SK-N-SH (cell line): ENCODE measurements around the gene GRAMD2B. TPM values are rescaled to one million over a fixed set of nuclear protein-coding genes. Genes with fewer than 3 reads are reported as not detected.

Source experiments
- CTCF ChIA-PET: fragments of 300-600, 350-600 bp; formaldehyde crosslinking; extraction: SDS; loops from one replicate; lab custom pipeline; 2021; lab: Yijun Ruan, JAX
- POLR2A ChIA-PET: fragments of 350-600 bp; sonication (Branson Sonifier 250); formaldehyde crosslinking; extraction: SDS; loops from one replicate; lab custom pipeline; 2020; ENCODE audit warnings: antibody characterized with exemption, inconsistent platforms; lab: Yijun Ruan, JAX
- DNase-seq: peaks from one replicate; pipeline ENCODE4 v3.0.0; 2012
- H2AFZ ChIP-seq: fragments of 200-600 bp; sonication (generic); 2 replicates; pipeline ENCODE4 v1.8.1; 2016; ENCODE audit warnings: antibody characterized with exemption, mild to moderate bottlenecking, low read depth
- H3F3A ChIP-seq: fragments of 200-600 bp; sonication (generic); replicated peaks from 2 replicates; pipeline ENCODE3; 2016; ENCODE audit warnings: antibody characterized with exemption, mild to moderate bottlenecking; ENCODE audit not compliant: insufficient read depth
- H3K27ac ChIP-seq, 2 experiments: fragments of 200-500 bp in 1 of 2; fragments of 200-600 bp in 1 of 2; sonication (Bioruptor generic) in 1 of 2; sonication (generic), shearing (Covaris generic) in 1 of 2; 2 replicates each; pipeline versions ENCODE4 v1.5.1 to v1.6.1; 2014 to 2016; ENCODE audit warnings: low read depth in 2 of 2, inconsistent platforms in 1 of 2, low read length in 1 of 2, mild to moderate bottlenecking in 1 of 2, mixed read lengths in 1 of 2
- H3K27me3 ChIP-seq: fragments of 200-600 bp; sonication (generic), shearing (Covaris generic); 2 replicates; pipeline ENCODE4 v1.6.1; 2016; ENCODE audit warnings: mixed run types; ENCODE audit not compliant: insufficient read depth
- H3K36me3 ChIP-seq, 2 experiments: fragments of 200-500 bp in 1 of 2; fragments of 200-600 bp in 1 of 2; sonication (Bioruptor generic) in 1 of 2; sonication (generic) in 1 of 2; replicated peaks in 1 of 2; 2 replicates each; pipeline versions ENCODE3 to v1.5.1; 2014 to 2016; ENCODE audit warnings: low read length in 1 of 2, mild to moderate bottlenecking in 1 of 2; ENCODE audit not compliant: insufficient read depth in 2 of 2, control insufficient read depth in 1 of 2
- H3K4me1 ChIP-seq, 2 experiments: fragments of 200-500 bp in 1 of 2; fragments of 200-600 bp in 1 of 2; sonication (Bioruptor generic) in 1 of 2; sonication (generic), shearing (Covaris generic) in 1 of 2; 2 replicates each; pipeline versions ENCODE4 v1.5.1 to v1.6.1; 2014 to 2016; ENCODE audit warnings: low read depth in 1 of 2, low read length in 1 of 2, mixed run types in 1 of 2; ENCODE audit not compliant: insufficient read depth in 2 of 2, control insufficient read depth in 1 of 2
- H3K4me2 ChIP-seq: fragments of 200-600 bp; sonication (generic), shearing (Covaris generic); 2 replicates; pipeline ENCODE4 v1.6.1; 2017; ENCODE audit warnings: mixed run types
- H3K4me3 ChIP-seq, 2 experiments: fragments of 200-500 bp in 1 of 2; fragments of 200-600 bp in 1 of 2; sonication (Bioruptor generic) in 1 of 2; sonication (generic), shearing (Covaris generic) in 1 of 2; 2 replicates each; pipeline versions ENCODE4 v1.5.1 to v1.8.1; 2014 to 2016; ENCODE audit warnings: low read depth in 2 of 2, inconsistent platforms in 1 of 2, low read length in 1 of 2, mild to moderate bottlenecking in 1 of 2, mixed read lengths in 1 of 2, moderate library complexity in 1 of 2
- H3K79me2 ChIP-seq: fragments of 200-600 bp; sonication (generic); 2 replicates; pipeline ENCODE4 v1.8.1; 2017; ENCODE audit warnings: mild to moderate bottlenecking; ENCODE audit not compliant: insufficient read depth
- H3K9ac ChIP-seq: fragments of 200-600 bp; sonication (generic); 2 replicates; pipeline ENCODE4 v1.6.1; 2017; ENCODE audit warnings: mixed run types
- H3K9me2 ChIP-seq: fragments of 200-600 bp; sonication (generic); 2 replicates; pipeline ENCODE4 v1.6.1; 2017; ENCODE audit warnings: mixed run types
- H3K9me3 ChIP-seq: fragments of 200-600 bp; sonication (generic); 2 replicates; pipeline ENCODE4 v1.6.1; 2017; ENCODE audit warnings: mixed run types, mild to moderate bottlenecking, moderate library complexity
- H4K20me1 ChIP-seq: fragments of 200-600 bp; sonication (generic); 2 replicates; pipeline ENCODE4 v1.6.1; 2017; ENCODE audit warnings: mild to moderate bottlenecking, mixed run types; ENCODE audit not compliant: insufficient read depth
- ELF1 ChIP-seq: IDR thresholded peaks from 2 replicates; pipeline ENCODE4 v1.4.0; 2012
- EP300 ChIP-seq, 2 experiments: IDR thresholded peaks; 2 replicates each; pipeline versions ENCODE4 v1.4.0 to v1.6.1; 2012; ENCODE audit warnings: borderline replicate concordance in 1 of 2, low read depth in 1 of 2, low read length in 1 of 2
- EZH2phosphoT487 ChIP-seq: fragments of 200-600 bp; sonication (generic); IDR thresholded peaks from 2 replicates; pipeline ENCODE4 v1.6.1; 2017; ENCODE audit warnings: low read depth, mixed run types, mild to moderate bottlenecking, antibody characterized with exemption, moderate library complexity, borderline replicate concordance
- FOSL2 ChIP-seq: IDR thresholded peaks from 2 replicates; pipeline ENCODE4 v1.4.0; 2012; ENCODE audit warnings: low read depth, mild to moderate bottlenecking, moderate library complexity, borderline replicate concordance
- FOXM1 ChIP-seq: IDR thresholded peaks from 2 replicates; pipeline ENCODE4 v1.4.0; 2012; ENCODE audit warnings: low read depth, mild to moderate bottlenecking
- GABPA ChIP-seq: IDR thresholded peaks from 2 replicates; pipeline ENCODE4 v1.4.0; 2012; ENCODE audit warnings: low read depth, mild to moderate bottlenecking
- IRF3 ChIP-seq: fragments of 150-350 bp; IDR thresholded peaks from 2 replicates; pipeline ENCODE4 v1.6.1; 2016; ENCODE audit warnings: mild to moderate bottlenecking, low read depth, low read length
- JUND ChIP-seq: IDR thresholded peaks from 2 replicates; pipeline ENCODE4 v1.4.0; 2012
- PBX3 ChIP-seq: IDR thresholded peaks from 2 replicates; pipeline ENCODE4; 2012
- RCOR1 ChIP-seq: fragments of 150-350 bp; IDR thresholded peaks from 2 replicates; pipeline ENCODE4 v1.6.1; 2017; ENCODE audit warnings: antibody characterized with exemption, low read length
- REST ChIP-seq: IDR thresholded peaks from 2 replicates; pipeline ENCODE4 v1.6.1; 2012; ENCODE audit warnings: mild to moderate bottlenecking, low read depth, low read length, moderate library complexity
- RXRA ChIP-seq: IDR thresholded peaks from 2 replicates; pipeline ENCODE4 v1.4.0; 2012; ENCODE audit warnings: low read depth, mild to moderate bottlenecking, borderline replicate concordance
- SIN3A ChIP-seq: IDR thresholded peaks from 2 replicates; pipeline ENCODE4 v1.6.1; 2012; ENCODE audit warnings: low read depth, mild to moderate bottlenecking, low read length, moderate library complexity, borderline replicate concordance
- SMC3 ChIP-seq: IDR thresholded peaks from 2 replicates; pipeline ENCODE4 v1.6.1; 2012; ENCODE audit warnings: low read depth, low read length, improper control_type of control experiment
- TCF12 ChIP-seq: IDR thresholded peaks from 2 replicates; pipeline ENCODE4 v1.4.0; 2012
- TEAD4 ChIP-seq: IDR thresholded peaks from 2 replicates; pipeline ENCODE4 v1.4.0; 2012; ENCODE audit warnings: mild to moderate bottlenecking, borderline replicate concordance; ENCODE audit not compliant: insufficient read depth
- USF2 ChIP-seq: fragments of 150-350 bp; IDR thresholded peaks from 2 replicates; pipeline ENCODE4 v1.6.1; 2017; ENCODE audit warnings: antibody characterized with exemption, low read length, low read depth, borderline replicate concordance
- YY1 ChIP-seq: IDR thresholded peaks from 2 replicates; pipeline ENCODE4 v1.4.0; 2012; ENCODE audit warnings: low read depth, mild to moderate bottlenecking
- WGBS: methylation state at CpG from one replicate; pipeline ENCODE4 v1.1.6; 2017; ENCODE audit warnings: low lambda C conversion rate; 5-methylcytosine and 5-hydroxymethylcytosine counted together
- polyA plus RNA-seq, 3 experiments: library from polyadenylated mRNA; depleted of rRNA; stranded (reverse); fragments of >200 nt; gene quantifications; 2 replicates each; pipeline ENCODE4 v1.2.3, GENCODE V29; 2012

GRAMD2B gene
- polyA plus RNA-seq, 1 of the 3 experiments (the other 2 are of a cell fraction): 16.0 TPM

GRCh38 chr5:126443374-126443851 is 20.2 kb downstream of the GRAMD2B start:
- Histone ChIP-seq H3K4me2 (no peak overlapping the region), H3K4me1 (peaks cover 0 to 8% of the 10 kb centered on the region in 2 experiments; a peak in 3 of 4 replicates), H3K27me3 (no peaks in the 10 kb centered on the region), H3K4me3 (no peak overlapping the region), H3F3A (peaks cover 6% of the 10 kb centered on the region), H3K9me3 (0 out of 2 replicates have a peak, but pooled peaks cover 5% of the 10 kb centered on the region), H3K9me2 (no peaks in the 10 kb centered on the region), H2AFZ (no peak overlapping the region), H3K27ac (no peak overlapping the region), H3K79me2 (peaks cover 46% of the 10 kb centered on the region; the same call in 1 of the 2 replicates), H3K36me3 (peaks cover 0 to 6% of the 10 kb centered on the region in 2 experiments), H4K20me1 (no peaks in the 10 kb centered on the region), H3K9ac (no peak overlapping the region)
- ChIA-PET POLR2A (no interaction called here), CTCF (no interaction called here)
- no peak for DNase-seq
- 89% methylated on average over 2 of the region's 2 CpGs for WGBS
- TF ChIP-seq FOSL2 (no peak), EP300 (IDR thresholded peaks at IDR 0.05; ENCODE audit: borderline replicate concordance in 1 of 2, low read depth in 1 of 2, low read length in 1 of 2) (no peak), ELF1 (no peak), RXRA (no peak), JUND (no peak), USF2 (no peak), YY1 (no peak), IRF3 (no peak), EZH2phosphoT487 (no peak), TCF12 (no peak), RCOR1 (no peak), SIN3A (no peak)

- peaks cover 0 to 8% of the 10 kb centered on the region in 2 experiments; a peak in 3 of 4 replicates for H3K4me1 ChIP-seq
- WGBS: 96% methylated on average over 2 of the region's 2 CpGs
- no peaks in the 10 kb centered on the region for H3K9me2 ChIP-seq
- no peaks in the 10 kb centered on the region for H4K20me1 ChIP-seq
- H3K4me2 ChIP-seq: no peak overlapping the region
- 0 out of 2 replicates have a peak, but pooled peaks cover 5% of the 10 kb centered on the region for H3K9me3 ChIP-seq
- peaks cover 0 to 6% of the 10 kb centered on the region in 2 experiments for H3K36me3 ChIP-seq
- H3K79me2 ChIP-seq: peaks cover 46% of the 10 kb centered on the region; the same call in 1 of the 2 replicates
- peaks cover 6% of the 10 kb centered on the region for H3F3A ChIP-seq
- no peaks in the 10 kb centered on the region for H3K27me3 ChIP-seq
- no peak overlapping the region for H3K4me3 ChIP-seq
- H3K27ac ChIP-seq: no peak overlapping the region; a peak in 1 of 4 replicates
- no peak overlapping the region for H2AFZ ChIP-seq
- ChIA-PET CTCF (no interaction called here), POLR2A (no interaction called here)
- no peak overlapping the region for H3K9ac ChIP-seq
- DNase-seq: no peak
- TF ChIP-seq TCF12: no peak
- TF ChIP-seq EZH2phosphoT487: no peak
- no peak for TF ChIP-seq FOSL2
- TF ChIP-seq TEAD4: no peak
- no peak for TF ChIP-seq IRF3
- no peak for TF ChIP-seq FOXM1
- TF ChIP-seq PBX3: no peak
- no peak for TF ChIP-seq REST
- TF ChIP-seq USF2: no peak
- no peak for TF ChIP-seq GABPA
- no peak for TF ChIP-seq SMC3
- TF ChIP-seq SIN3A: no peak
Observed at GRCh38 chr5:126444137-126444536, 20.9 kb downstream of the GRAMD2B start.
